H9 (cell line): ENCODE measurements around the gene FARP1. TPM values are rescaled to one million over a fixed set of nuclear protein-coding genes. Genes with fewer than 3 reads are reported as not detected.

Source experiments
- DNase-seq: peaks from one replicate; pipeline ENCODE4 v3.0.0-alpha.2; 2017
- H2AFZ ChIP-seq: one replicate; pipeline ENCODE4 v1.6.1; 2013; ENCODE audit warnings: mild to moderate bottlenecking, low read length, control low read depth, moderate library complexity
- H2AK5ac ChIP-seq: 2 replicates; pipeline ENCODE4 v1.6.1; 2013; ENCODE audit warnings: low read length, control low read depth, mixed read lengths; ENCODE audit not compliant: insufficient read length
- H2BK120ac ChIP-seq: one replicate; pipeline ENCODE4 v1.6.1; 2013; ENCODE audit warnings: low read depth, mild to moderate bottlenecking, low read length, control low read depth, inconsistent platforms; ENCODE audit not compliant: poor library complexity, severe bottlenecking
- H2BK12ac ChIP-seq: 2 replicates; pipeline ENCODE4 v1.6.1; 2013; ENCODE audit warnings: low read length, control low read depth, mixed read lengths, low read depth; ENCODE audit not compliant: insufficient read length
- H2BK15ac ChIP-seq: 2 replicates; pipeline ENCODE4 v1.6.1; 2013; ENCODE audit warnings: low read depth, low read length, control low read depth
- H2BK20ac ChIP-seq: one replicate; pipeline ENCODE4 v1.6.1; 2013; ENCODE audit warnings: low read depth, mild to moderate bottlenecking, low read length, control low read depth, inconsistent platforms; ENCODE audit not compliant: poor library complexity, severe bottlenecking
- H2BK5ac ChIP-seq: 2 replicates; pipeline ENCODE4 v1.6.1; 2013; ENCODE audit warnings: low read length, control low read depth, mixed read lengths; ENCODE audit not compliant: insufficient read length
- H3K14ac ChIP-seq: 2 replicates; pipeline ENCODE4 v1.6.1; 2013; ENCODE audit warnings: low read length, control low read depth; ENCODE audit not compliant: insufficient read depth
- H3K18ac ChIP-seq: 2 replicates; pipeline ENCODE4 v1.6.1; 2013; ENCODE audit warnings: low read depth, mild to moderate bottlenecking, mixed read lengths, low read length, control low read depth; ENCODE audit not compliant: insufficient read length
- H3K23ac ChIP-seq: 2 replicates; pipeline ENCODE4 v1.6.1; 2013; ENCODE audit warnings: low read length, control low read depth, mixed read lengths, low read depth; ENCODE audit not compliant: insufficient read length
- H3K23me2 ChIP-seq: 2 replicates; pipeline ENCODE4 v1.6.1; 2013; ENCODE audit warnings: low read depth, mild to moderate bottlenecking, mixed read lengths, low read length, control low read depth; ENCODE audit not compliant: insufficient read length, poor library complexity, severe bottlenecking
- H3K27ac ChIP-seq: 2 replicates; pipeline ENCODE4 v1.5.1; 2013; ENCODE audit warnings: low read length, control low read depth, mixed read lengths, low read depth; ENCODE audit not compliant: insufficient read length
- H3K27me3 ChIP-seq: 2 replicates; pipeline ENCODE4 v1.6.1; 2013; ENCODE audit warnings: low read length, control low read depth, inconsistent platforms; ENCODE audit not compliant: insufficient read depth
- H3K4ac ChIP-seq: 2 replicates; pipeline ENCODE4 v1.6.1; 2013; ENCODE audit warnings: low read depth, mild to moderate bottlenecking, control low read depth, inconsistent platforms, low read length, moderate library complexity
- H3K4me1 ChIP-seq: 2 replicates; pipeline ENCODE4 v1.6.1; 2013; ENCODE audit warnings: low read length, control low read depth, inconsistent platforms; ENCODE audit not compliant: insufficient read depth
- H3K4me2 ChIP-seq: 2 replicates; pipeline ENCODE4 v1.6.1; 2013; ENCODE audit warnings: low read length, control low read depth, mixed read lengths; ENCODE audit not compliant: insufficient read length, insufficient read depth
- H3K56ac ChIP-seq: 2 replicates; pipeline ENCODE4 v1.6.1; 2013; ENCODE audit warnings: low read depth, mild to moderate bottlenecking, mixed read lengths, low read length, control low read depth; ENCODE audit not compliant: insufficient read length
- H3K79me1 ChIP-seq: 2 replicates; pipeline ENCODE4 v1.6.1; 2013; ENCODE audit warnings: low read depth, mild to moderate bottlenecking, moderate library complexity, low read length, control low read depth, inconsistent platforms; ENCODE audit not compliant: insufficient read depth, poor library complexity, severe bottlenecking
- H3K79me2 ChIP-seq: 2 replicates; pipeline ENCODE4 v1.6.1; 2013; ENCODE audit warnings: low read length, control low read depth, inconsistent platforms; ENCODE audit not compliant: insufficient read depth
- H3K9ac ChIP-seq: 2 replicates; pipeline ENCODE4 v1.6.1; 2013; ENCODE audit warnings: low read length, control low read depth, mixed read lengths; ENCODE audit not compliant: insufficient read length; ENCODE audit errors: extremely low read depth
- H3K9me3 ChIP-seq: one replicate; pipeline ENCODE4 v1.6.1; 2013; ENCODE audit warnings: low read depth, low read length, inconsistent platforms; ENCODE audit not compliant: control insufficient read depth
- H3T11ph ChIP-seq: one replicate; pipeline ENCODE4 v1.6.1; 2013; ENCODE audit warnings: mild to moderate bottlenecking, low read length, control low read depth, inconsistent platforms
- H4K20me1 ChIP-seq: one replicate; pipeline ENCODE4 v1.6.1; 2013; ENCODE audit not compliant: control insufficient read depth, insufficient read length, insufficient read depth
- H4K5ac ChIP-seq: 2 replicates; pipeline ENCODE4 v1.6.1; 2013; ENCODE audit warnings: low read depth, mild to moderate bottlenecking, mixed read lengths, low read length, control low read depth; ENCODE audit not compliant: insufficient read length
- H4K8ac ChIP-seq: replicated peaks from 2 replicates; pipeline ENCODE4 v1.6.1; 2013; ENCODE audit warnings: low read length, control low read depth, mixed read lengths, low read depth; ENCODE audit not compliant: insufficient read length
- H4K91ac ChIP-seq: 2 replicates; pipeline ENCODE4 v1.6.1; 2013; ENCODE audit warnings: low read depth, mild to moderate bottlenecking, moderate library complexity, mixed read lengths, low read length, control low read depth; ENCODE audit not compliant: insufficient read length
- H3K27ac Mint-ChIP-seq, 3 experiments: 2 replicates in 2 of 3; 3 replicates in 1 of 3; pipeline ENCODE4 v1.8.0; 2020 to 2021; ENCODE audit warnings: mixed read lengths in 3 of 3, mild to moderate bottlenecking in 1 of 3, moderate library complexity in 1 of 3
- H3K27me3 Mint-ChIP-seq: 2 replicates; pipeline ENCODE4 v1.8.0; 2021; ENCODE audit warnings: low read depth, mild to moderate bottlenecking, moderate library complexity, mixed read lengths
- H3K36me3 Mint-ChIP-seq, 3 experiments: 2 replicates in 2 of 3; 3 replicates in 1 of 3; pipeline ENCODE4 v1.8.0; 2020 to 2021; ENCODE audit warnings: low read depth in 3 of 3, mixed read lengths in 3 of 3; ENCODE audit not compliant: insufficient read depth in 1 of 3
- H3K4me1 Mint-ChIP-seq, 2 experiments: 2 replicates each; pipeline ENCODE4 v1.8.0; 2020; ENCODE audit warnings: mixed read lengths in 2 of 2
- H3K4me3 Mint-ChIP-seq, 2 experiments: 2 replicates in 1 of 2; 3 replicates in 1 of 2; pipeline ENCODE4 v1.8.0; 2020 to 2021; ENCODE audit warnings: mild to moderate bottlenecking in 2 of 2, mixed read lengths in 2 of 2, moderate library complexity in 1 of 2
- H3K9me3 Mint-ChIP-seq, 2 experiments: 2 replicates in 1 of 2; 3 replicates in 1 of 2; pipeline ENCODE4 v1.8.0; 2020; ENCODE audit warnings: mild to moderate bottlenecking in 2 of 2, mixed read lengths in 2 of 2, moderate library complexity in 1 of 2
- CTCF ChIP-seq: fragments of 200-600 bp; sonication (generic); conservative IDR thresholded peaks from 3 replicates; pipeline ENCODE4 v1.8.0; 2021; ENCODE audit warnings: antibody characterized with exemption, mild to moderate bottlenecking
- WGBS: extraction: QIAGEN DNeasy Blood & Tissue Kit; methylation state at CpG from one replicate; pipeline ENCODE4 v1.1.7; 2013; ENCODE audit warnings: missing lambda C conversion rate, low lambda C conversion rate, mixed read lengths; ENCODE audit not compliant: insufficient read length; ENCODE audit errors: extremely low coverage; 5-methylcytosine and 5-hydroxymethylcytosine counted together
- total RNA-seq: library from RNA; stranded (reverse); gene quantifications from 2 replicates; pipeline ENCODE4 v1.2.1, GENCODE V29; 2021

Gene FARP1
- total RNA-seq, 1 experiment from 2014 or later = 95.9 TPM

GRCh38 chr13:98203646-98204326 is 60.9 kb downstream of the FARP1 start:
- no peak overlapping the region for H3K4ac ChIP-seq
- Mint-ChIP-seq H3K4me1 (peaks cover 48 to 50% of the 10 kb centered on the region in 2 experiments), H3K27ac (no peak overlapping the region), H3K4me3 (no peak overlapping the region), H3K27me3 (no peaks in the 10 kb centered on the region), H3K9me3 (peaks cover 28 to 29% of the 10 kb centered on the region in 2 experiments), H3K36me3 (peaks cover 27 to 39% (median 32%) of the 10 kb centered on the region in 3 experiments)
- no CpG with 5 or more reads among the region's 8 CpGs for WGBS
- H3K9ac ChIP-seq = no peak overlapping the region
- no peak overlapping the region for H2BK12ac ChIP-seq
- no peak overlapping the region for H2AFZ ChIP-seq
- H3K23ac ChIP-seq = no peak overlapping the region
- no peak overlapping the region for H3K56ac ChIP-seq
- no peak for TF ChIP-seq CTCF
- no peak overlapping the region for H3T11ph ChIP-seq
- H3K27me3 ChIP-seq = no peaks in the 10 kb centered on the region
- H2BK20ac ChIP-seq = no peak overlapping the region
- no peak overlapping the region for H4K91ac ChIP-seq
- peaks cover 11% of the 10 kb centered on the region; the same call in 1 of the 2 replicates for H3K4me1 ChIP-seq
- H3K18ac ChIP-seq = no peak overlapping the region
- H2BK5ac ChIP-seq = no peak overlapping the region
- H3K23me2 ChIP-seq = peaks cover 6% of the 10 kb centered on the region
- no peak overlapping the region for H2AK5ac ChIP-seq
- H3K27ac ChIP-seq = no peak overlapping the region
- no peaks in the 10 kb centered on the region for H4K20me1 ChIP-seq
- peaks cover 10% of the 10 kb centered on the region for H3K79me1 ChIP-seq
- H3K9me3 ChIP-seq = no peaks in the 10 kb centered on the region
- peaks cover 10% of the 10 kb centered on the region; the same call in 1 of the 2 replicates for H3K79me2 ChIP-seq
- no peak overlapping the region for H3K4me2 ChIP-seq
- no peak for DNase-seq
- no peak overlapping the region for H3K14ac ChIP-seq
- no peak overlapping the region for H2BK15ac ChIP-seq
- H4K5ac ChIP-seq = no peak overlapping the region
- no peak overlapping the region for H4K8ac ChIP-seq
- no peak overlapping the region for H2BK120ac ChIP-seq
